ENCODE measurements around the gene GALNT2. TPM values are rescaled to one million over a fixed set of nuclear protein-coding genes. Genes with fewer than 3 reads are reported as not detected.

GALNT2 gene
- total RNA-seq, 2 donors from 2014 or later, result 29.9 to 39.5 TPM

- Histone ChIP-seq H3K27ac (no peak overlapping the region), H3K27me3 (no peaks in the 10 kb centered on the region), H3K4me1 (peaks cover 0 to 23% of the 10 kb centered on the region in 2 donors), H3K9me3 (peaks cover 0 to 12% of the 10 kb centered on the region in 2 donors), H3K4me3 (no peak overlapping the region), H3K36me3 (no peaks in the 10 kb centered on the region)
- no peak for DNase-seq (ENCODE audit: low spot score)
- TF ChIP-seq, protein P1, sequence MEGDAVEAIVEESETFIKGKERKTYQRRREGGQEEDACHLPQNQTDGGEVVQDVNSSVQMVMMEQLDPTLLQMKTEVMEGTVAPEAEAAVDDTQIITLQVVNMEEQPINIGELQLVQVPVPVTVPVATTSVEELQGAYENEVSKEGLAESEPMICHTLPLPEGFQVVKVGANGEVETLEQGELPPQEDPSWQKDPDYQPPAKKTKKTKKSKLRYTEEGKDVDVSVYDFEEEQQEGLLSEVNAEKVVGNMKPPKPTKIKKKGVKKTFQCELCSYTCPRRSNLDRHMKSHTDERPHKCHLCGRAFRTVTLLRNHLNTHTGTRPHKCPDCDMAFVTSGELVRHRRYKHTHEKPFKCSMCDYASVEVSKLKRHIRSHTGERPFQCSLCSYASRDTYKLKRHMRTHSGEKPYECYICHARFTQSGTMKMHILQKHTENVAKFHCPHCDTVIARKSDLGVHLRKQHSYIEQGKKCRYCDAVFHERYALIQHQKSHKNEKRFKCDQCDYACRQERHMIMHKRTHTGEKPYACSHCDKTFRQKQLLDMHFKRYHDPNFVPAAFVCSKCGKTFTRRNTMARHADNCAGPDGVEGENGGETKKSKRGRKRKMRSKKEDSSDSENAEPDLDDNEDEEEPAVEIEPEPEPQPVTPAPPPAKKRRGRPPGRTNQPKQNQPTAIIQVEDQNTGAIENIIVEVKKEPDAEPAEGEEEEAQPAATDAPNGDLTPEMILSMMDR (IDR thresholded peaks at IDR 0.05), result no peak
Observed at GRCh38 chr1:230065161-230065560, 1.9 kb upstream of the GALNT2 start.

DNA sequence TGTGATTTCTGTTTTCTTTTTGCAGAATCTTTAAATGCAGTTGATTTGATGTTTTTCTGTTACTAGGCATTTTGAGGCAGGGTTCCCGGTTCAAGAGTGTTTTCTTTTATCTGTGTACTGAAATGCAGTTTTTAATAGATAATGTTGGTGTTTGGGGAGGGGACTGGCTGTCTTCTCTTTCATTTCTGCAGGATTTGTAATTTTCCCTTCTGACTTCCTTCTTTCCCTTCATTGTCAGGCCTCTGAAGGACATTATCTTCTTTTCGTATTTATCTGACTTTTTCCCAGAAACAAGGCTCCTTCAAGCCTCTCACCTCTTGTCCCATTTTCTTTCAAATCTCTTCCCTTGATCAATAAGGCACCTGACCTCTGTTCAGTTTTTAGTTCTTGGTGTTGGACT, 1.5 kb upstream of the GALNT2 start:
- Histone ChIP-seq H3K36me3 (no peaks in the 10 kb centered on the region), H3K4me1 (peaks cover 0 to 23% of the 10 kb centered on the region in 2 donors), H3K9me3 (peaks cover 0 to 12% of the 10 kb centered on the region in 2 donors), H3K27me3 (no peaks in the 10 kb centered on the region), H3K27ac (peak overlapping the region; percentile 74 to 89), H3K4me3 (no peak overlapping the region)
- TF ChIP-seq, protein P1 (IDR thresholded peaks at IDR 0.05), result no peak
- no peak for DNase-seq (ENCODE audit: low spot score)

GRCh38 chr1:230066031-230066430, 1.0 kb upstream of the GALNT2 start:
- peaks cover 0 to 23% of the 10 kb centered on the region in 2 donors for H3K4me1 ChIP-seq
- no peaks in the 10 kb centered on the region for H3K36me3 ChIP-seq
- peaks cover 0 to 12% of the 10 kb centered on the region in 2 donors for H3K9me3 ChIP-seq
- peak overlapping the region in 1 of 2 donors; percentile 78 for H3K4me3 ChIP-seq
- peak; percentile 18 for DNase-seq (ENCODE audit: low spot score)
- H3K27ac ChIP-seq, result peak overlapping the region; percentile 74 to 89
- H3K27me3 ChIP-seq, result no peaks in the 10 kb centered on the region
- TF ChIP-seq, protein P1 (IDR thresholded peaks at IDR 0.05), result no peak

- Histone ChIP-seq H3K27ac (peak overlapping the region; percentile 89 to 92), H3K27me3 (no peaks in the 10 kb centered on the region), H3K4me1 (peaks cover 0 to 23% of the 10 kb centered on the region in 2 donors), H3K9me3 (peaks cover 0 to 3% of the 10 kb centered on the region in 2 donors), H3K36me3 (no peaks in the 10 kb centered on the region), H3K4me3 (peak overlapping the region; percentile 77 to 78)
- DNase-seq (ENCODE audit: low spot score), result no peak
- TF ChIP-seq, protein P1 (IDR thresholded peaks at IDR 0.05), result no peak
Observed at GRCh38 chr1:230067419-230067870, 407 bp downstream of the GALNT2 start.

DNA sequence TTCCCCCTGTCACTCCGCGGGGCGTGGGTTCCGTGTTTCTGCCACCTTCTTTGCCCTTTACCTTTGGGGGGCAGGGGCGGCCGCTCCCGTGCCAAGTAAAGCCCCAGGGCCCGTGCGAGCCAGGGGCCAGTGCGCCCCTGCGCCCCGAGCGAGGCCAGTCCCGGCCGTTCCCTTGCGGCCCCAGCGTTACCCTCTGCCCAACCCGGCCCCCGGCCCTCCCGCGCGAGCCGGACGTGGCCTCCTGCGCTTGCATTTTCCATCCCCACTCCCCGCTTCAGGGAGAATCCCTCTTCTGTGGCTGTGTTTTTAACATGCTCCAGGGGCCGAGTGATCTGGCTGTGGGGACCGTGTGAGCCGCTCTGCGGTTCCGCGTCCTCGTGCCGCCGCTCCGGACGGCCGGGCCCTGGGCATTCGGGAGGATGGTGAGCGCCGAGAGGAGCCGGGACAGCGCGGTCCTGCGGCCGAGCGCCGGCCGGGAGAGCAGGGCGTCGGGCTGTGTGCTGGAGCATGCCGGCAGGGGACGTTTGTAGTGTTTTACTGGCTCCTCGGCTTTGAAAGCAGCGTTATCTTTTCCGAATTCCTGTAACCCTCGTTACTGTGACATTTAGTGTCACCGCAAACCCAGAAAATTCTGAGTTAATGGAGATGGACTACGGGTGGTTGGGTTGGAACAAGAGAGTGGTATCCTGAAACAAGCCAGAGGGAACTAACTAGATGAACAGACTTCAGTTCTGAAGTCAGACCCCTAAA, 1.0 kb downstream of the GALNT2 start:
- TF ChIP-seq, protein P1 (IDR thresholded peaks at IDR 0.05), result no peak
- Histone ChIP-seq H3K36me3 (no peaks in the 10 kb centered on the region), H3K4me1 (peaks cover 0 to 26% of the 10 kb centered on the region in 2 donors), H3K27ac (peak overlapping the region; percentile 89 to 92), H3K4me3 (peak overlapping the region; percentile 77 to 78), H3K9me3 (no peaks in the 10 kb centered on the region), H3K27me3 (no peaks in the 10 kb centered on the region)
- no peak for DNase-seq (ENCODE audit: low spot score)

- Histone ChIP-seq H3K9me3 (no peaks in the 10 kb centered on the region), H3K27me3 (no peaks in the 10 kb centered on the region), H3K27ac (peak overlapping the region; percentile 89 to 92), H3K4me3 (peak overlapping the region; percentile 77 to 78), H3K36me3 (no peaks in the 10 kb centered on the region), H3K4me1 (peaks cover 0 to 31% of the 10 kb centered on the region in 2 donors)
- TF ChIP-seq, protein P1 (IDR thresholded peaks at IDR 0.05), result no peak
- no peak for DNase-seq (ENCODE audit: low spot score)
Observed at GRCh38 chr1:230068621-230068873, 1.5 kb downstream of the GALNT2 start.
